RWPE2 (cell line): ENCODE measurements around the gene PNMA6F.

Experiments
- ATAC-seq: fragments of 200-7000 bp; cut with Tn5 transposase; 3 replicates; pipeline ENCODE4 v1.9.1; 2021; ENCODE audit warnings: low read depth
- DNase-seq: peaks from one replicate; pipeline ENCODE4 v3.0.0-alpha.2; 2020; ENCODE audit warnings: low spot score
- H3K27ac ChIP-seq: fragments of 450-650 bp; 2 replicates; pipeline ENCODE4 v1.5.1; 2017; ENCODE audit warnings: mild to moderate bottlenecking; ENCODE audit not compliant: poor library complexity, severe bottlenecking
- H3K27me3 ChIP-seq: fragments of 250-450 bp; sonication (Bioruptor Pico); 2 replicates; pipeline ENCODE4 v1.5.1; 2021; ENCODE audit warnings: mild to moderate bottlenecking, moderate library complexity; ENCODE audit not compliant: insufficient read depth, poor library complexity, severe bottlenecking
- H3K36me3 ChIP-seq: fragments of 250-450 bp; sonication (Bioruptor Pico); 2 replicates; pipeline ENCODE4 v1.5.1; 2020; ENCODE audit warnings: low read depth, mild to moderate bottlenecking, moderate library complexity
- H3K4me1 ChIP-seq: fragments of 250-450 bp; sonication (Bioruptor Pico); 2 replicates; pipeline ENCODE4 v1.5.1; 2021; ENCODE audit warnings: mild to moderate bottlenecking, moderate library complexity; ENCODE audit not compliant: insufficient read depth, poor library complexity, severe bottlenecking
- H3K4me3 ChIP-seq: fragments of 250-450 bp; sonication (Bioruptor Pico); 2 replicates; pipeline ENCODE4 v1.5.1; 2021; ENCODE audit warnings: mild to moderate bottlenecking, moderate library complexity; ENCODE audit not compliant: severe bottlenecking
- H3K9me3 ChIP-seq: fragments of 250-450 bp; sonication (Bioruptor Pico); 2 replicates; pipeline ENCODE4 v1.5.1; 2021; ENCODE audit warnings: mild to moderate bottlenecking, moderate library complexity; ENCODE audit not compliant: severe bottlenecking
- TF ChIP-seq, protein P1 (sequence below): fragments of 450-650 bp; IDR thresholded peaks from one replicate; pipeline ENCODE4 v1.5.1; 2017; ENCODE audit warnings: mild to moderate bottlenecking, moderate library complexity; ENCODE audit not compliant: poor library complexity, severe bottlenecking

PNMA6F gene

GRCh38 chrX:153352858-153353257 is 31.3 kb upstream of the PNMA6F start:
- no peak overlapping the region for H3K4me3 ChIP-seq
- no peaks in the 10 kb centered on the region for H3K4me1 ChIP-seq
- no peak for DNase-seq
- H3K9me3 ChIP-seq, result no peaks in the 10 kb centered on the region
- H3K27ac ChIP-seq, result no peak overlapping the region
- TF ChIP-seq, protein P1, sequence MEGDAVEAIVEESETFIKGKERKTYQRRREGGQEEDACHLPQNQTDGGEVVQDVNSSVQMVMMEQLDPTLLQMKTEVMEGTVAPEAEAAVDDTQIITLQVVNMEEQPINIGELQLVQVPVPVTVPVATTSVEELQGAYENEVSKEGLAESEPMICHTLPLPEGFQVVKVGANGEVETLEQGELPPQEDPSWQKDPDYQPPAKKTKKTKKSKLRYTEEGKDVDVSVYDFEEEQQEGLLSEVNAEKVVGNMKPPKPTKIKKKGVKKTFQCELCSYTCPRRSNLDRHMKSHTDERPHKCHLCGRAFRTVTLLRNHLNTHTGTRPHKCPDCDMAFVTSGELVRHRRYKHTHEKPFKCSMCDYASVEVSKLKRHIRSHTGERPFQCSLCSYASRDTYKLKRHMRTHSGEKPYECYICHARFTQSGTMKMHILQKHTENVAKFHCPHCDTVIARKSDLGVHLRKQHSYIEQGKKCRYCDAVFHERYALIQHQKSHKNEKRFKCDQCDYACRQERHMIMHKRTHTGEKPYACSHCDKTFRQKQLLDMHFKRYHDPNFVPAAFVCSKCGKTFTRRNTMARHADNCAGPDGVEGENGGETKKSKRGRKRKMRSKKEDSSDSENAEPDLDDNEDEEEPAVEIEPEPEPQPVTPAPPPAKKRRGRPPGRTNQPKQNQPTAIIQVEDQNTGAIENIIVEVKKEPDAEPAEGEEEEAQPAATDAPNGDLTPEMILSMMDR, result no peak
- H3K36me3 ChIP-seq, result no peaks in the 10 kb centered on the region
- no peak for ATAC-seq
- H3K27me3 ChIP-seq, result no peaks in the 10 kb centered on the region

GRCh38 chrX:153351981-153352380 is 30.4 kb upstream of the PNMA6F start:
- ATAC-seq (no peak), DNase-seq (no peak)
- H3K4me3 ChIP-seq, result no peak overlapping the region
- H3K36me3 ChIP-seq, result no peaks in the 10 kb centered on the region
- TF ChIP-seq, protein P1, result no peak
- H3K27ac ChIP-seq, result no peak overlapping the region
- no peaks in the 10 kb centered on the region for H3K4me1 ChIP-seq
- no peaks in the 10 kb centered on the region for H3K27me3 ChIP-seq
- no peaks in the 10 kb centered on the region for H3K9me3 ChIP-seq

DNA sequence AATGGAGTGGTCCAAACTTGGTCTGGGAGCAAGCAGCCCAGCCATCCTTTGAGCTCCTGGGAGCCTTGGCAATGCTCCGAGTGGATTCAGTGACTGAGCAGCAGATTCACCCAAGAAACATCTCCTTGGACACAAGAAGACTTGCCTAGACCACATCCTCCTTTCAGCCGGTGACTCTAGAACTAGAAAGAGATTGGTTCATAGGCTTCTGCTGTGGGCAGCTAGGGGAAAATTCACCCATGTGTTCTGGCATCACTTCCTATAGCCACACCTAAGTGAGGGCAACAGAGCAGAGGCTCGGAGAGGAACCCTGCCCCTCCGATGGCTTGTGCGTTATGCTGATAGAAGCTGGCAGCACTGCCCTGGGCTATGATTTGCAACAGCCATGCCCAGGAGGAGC is 28.4 kb upstream of the PNMA6F start:
- H3K4me1 ChIP-seq, result no peaks in the 10 kb centered on the region
- H3K4me3 ChIP-seq, result no peak overlapping the region
- H3K27ac ChIP-seq, result no peak overlapping the region
- no peaks in the 10 kb centered on the region for H3K9me3 ChIP-seq
- H3K27me3 ChIP-seq, result no peaks in the 10 kb centered on the region
- H3K36me3 ChIP-seq, result no peaks in the 10 kb centered on the region
- ATAC-seq (no peak), DNase-seq (no peak)
- TF ChIP-seq, protein P1, result no peak

DNA sequence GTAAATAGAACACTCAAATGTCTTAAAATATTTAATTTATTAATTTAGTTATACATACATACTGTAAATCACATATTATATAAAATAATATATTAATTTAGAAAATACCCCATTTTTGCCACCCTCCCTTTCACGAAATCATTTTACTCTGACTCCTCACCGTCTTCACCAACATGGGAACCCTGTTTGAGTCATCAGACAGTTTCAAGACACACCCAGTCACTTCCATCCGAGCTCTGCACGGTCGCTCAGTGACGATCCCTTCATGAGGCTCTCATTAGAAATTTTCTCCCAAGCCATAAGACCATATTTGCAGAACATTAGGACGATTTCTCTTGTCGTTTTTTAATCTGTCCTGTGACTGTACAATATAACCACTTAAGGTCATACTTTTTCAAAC is 26.9 kb upstream of the PNMA6F start:
- no peaks in the 10 kb centered on the region for H3K9me3 ChIP-seq
- ATAC-seq, result no peak
- no peaks in the 10 kb centered on the region for H3K4me1 ChIP-seq
- TF ChIP-seq, protein P1, result no peak
- H3K4me3 ChIP-seq, result no peak overlapping the region
- no peaks in the 10 kb centered on the region for H3K36me3 ChIP-seq
- no peak overlapping the region for H3K27ac ChIP-seq
- no peak for DNase-seq
- no peaks in the 10 kb centered on the region for H3K27me3 ChIP-seq

DNA sequence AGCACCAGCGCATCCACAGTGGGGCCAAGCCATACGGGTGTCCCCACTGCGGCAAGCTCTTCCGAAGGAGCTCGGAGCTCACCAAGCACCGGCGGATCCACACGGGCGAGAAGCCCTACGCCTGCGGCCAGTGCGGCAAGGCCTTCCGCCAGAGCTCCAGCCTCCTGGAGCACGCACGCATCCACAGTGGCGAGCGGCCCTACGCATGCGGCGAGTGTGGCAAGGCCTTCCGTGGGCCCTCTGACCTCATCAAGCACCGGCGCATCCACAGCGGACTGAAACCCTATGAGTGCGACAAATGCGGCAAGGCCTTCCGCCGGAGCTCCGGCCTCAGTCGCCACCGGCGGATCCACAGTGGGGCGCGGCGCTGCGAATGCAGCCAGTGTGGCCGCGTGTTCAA is 26.0 kb upstream of the PNMA6F start:
- no peak overlapping the region for H3K27ac ChIP-seq
- TF ChIP-seq, protein P1, result no peak
- H3K36me3 ChIP-seq, result no peaks in the 10 kb centered on the region
- no peak for ATAC-seq
- H3K4me1 ChIP-seq, result no peaks in the 10 kb centered on the region
- DNase-seq, result no peak
- no peak overlapping the region for H3K4me3 ChIP-seq
- no peaks in the 10 kb centered on the region for H3K9me3 ChIP-seq
- no peaks in the 10 kb centered on the region for H3K27me3 ChIP-seq
